ENCODE results near the gene SULT4A1.

Gene SULT4A1

GRCh38 chr22:43845981-43846380 lies 16.3 kb downstream of the SULT4A1 start:
- ChIA-PET POLR2A (no interaction called here), CTCF (interaction anchor here (1.1 kb wide), 1 partner anchor 39 kb away, joined by 3 read pairs; no protein-coding TSS in a partner anchor)
- no peak for TF ChIP-seq TARDBP (IDR thresholded peaks at IDR 0.05)
- TF ChIP-seq ZNF384 (IDR thresholded peaks at IDR 0.05): no peak
- TF ChIP-seq FOXK2 (IDR thresholded peaks at IDR 0.05): no peak
- no peak for TF ChIP-seq ELF4 (IDR thresholded peaks at IDR 0.05)
- TF ChIP-seq LEF1 (IDR thresholded peaks at IDR 0.05; ENCODE audit: borderline replicate concordance): no peak
- no peak for TF ChIP-seq NFRKB (IDR thresholded peaks at IDR 0.05)
- no peak for TF ChIP-seq FOXM1 (IDR thresholded peaks at IDR 0.05; ENCODE audit: borderline replicate concordance)
- TF ChIP-seq CTBP1 (IDR thresholded peaks at IDR 0.05; ENCODE audit: borderline replicate concordance): no peak
- no peak for TF ChIP-seq L3MBTL2 (conservative IDR thresholded peaks at IDR 0.05)
- TF ChIP-seq SP1 (IDR thresholded peaks at IDR 0.05): no peak
- TF ChIP-seq FOXA1 (IDR thresholded peaks at IDR 0.05): no peak
- TF ChIP-seq, protein P1, sequence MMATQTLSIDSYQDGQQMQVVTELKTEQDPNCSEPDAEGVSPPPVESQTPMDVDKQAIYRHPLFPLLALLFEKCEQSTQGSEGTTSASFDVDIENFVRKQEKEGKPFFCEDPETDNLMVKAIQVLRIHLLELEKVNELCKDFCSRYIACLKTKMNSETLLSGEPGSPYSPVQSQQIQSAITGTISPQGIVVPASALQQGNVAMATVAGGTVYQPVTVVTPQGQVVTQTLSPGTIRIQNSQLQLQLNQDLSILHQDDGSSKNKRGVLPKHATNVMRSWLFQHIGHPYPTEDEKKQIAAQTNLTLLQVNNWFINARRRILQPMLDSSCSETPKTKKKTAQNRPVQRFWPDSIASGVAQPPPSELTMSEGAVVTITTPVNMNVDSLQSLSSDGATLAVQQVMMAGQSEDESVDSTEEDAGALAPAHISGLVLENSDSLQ (IDR thresholded peaks at IDR 0.05): no peak
- TF ChIP-seq BHLHE40 (IDR thresholded peaks at IDR 0.05; ENCODE audit: borderline replicate concordance): no peak
- TF ChIP-seq HDGF (IDR thresholded peaks at IDR 0.05; ENCODE audit: borderline replicate concordance): no peak
- TF ChIP-seq ARNT (IDR thresholded peaks at IDR 0.05): no peak
- no peak for TF ChIP-seq SUZ12 (IDR thresholded peaks at IDR 0.05)
- no peak for DNase-seq (ENCODE audit: extremely low spot score)

- ChIA-PET POLR2A (interaction anchor here (1.0 kb wide), 1 partner anchor 7 kb away, joined by 3 read pairs; no protein-coding TSS in a partner anchor), CTCF (no interaction called here)
- TF ChIP-seq TARDBP (IDR thresholded peaks at IDR 0.05) (no peak), FOXM1 (IDR thresholded peaks at IDR 0.05; ENCODE audit: borderline replicate concordance) (no peak), HDGF (IDR thresholded peaks at IDR 0.05; ENCODE audit: borderline replicate concordance) (no peak), NFRKB (IDR thresholded peaks at IDR 0.05) (no peak), FOXA1 (IDR thresholded peaks at IDR 0.05) (no peak)
- TF ChIP-seq, protein P1 (IDR thresholded peaks at IDR 0.05): no peak
- DNase-seq (ENCODE audit: extremely low spot score): no peak
Observed at GRCh38 chr22:43844560-43845545, 17.5 kb downstream of the SULT4A1 start.

- TF ChIP-seq LEF1 (IDR thresholded peaks at IDR 0.05; ENCODE audit: borderline replicate concordance) (no peak), FOXK2 (IDR thresholded peaks at IDR 0.05) (no peak), TARDBP (IDR thresholded peaks at IDR 0.05) (no peak), FOXM1 (IDR thresholded peaks at IDR 0.05; ENCODE audit: borderline replicate concordance) (no peak), FOXA1 (IDR thresholded peaks at IDR 0.05) (no peak), L3MBTL2 (conservative IDR thresholded peaks at IDR 0.05) (no peak)
- DNase-seq (ENCODE audit: extremely low spot score): no peak
- CTCF ChIA-PET: no interaction called here
- POLR2A ChIA-PET: interaction anchor here (1.0 kb wide), 2 partner anchors 8 to 19 kb away, joined by 3 read pairs; partner anchors contain the start of gene SULT4A1
Observed at GRCh38 chr22:43843783-43844530, 18.4 kb downstream of the SULT4A1 start.

- no peak for DNase-seq (ENCODE audit: extremely low spot score)
- CTCF ChIA-PET: no interaction called here
Observed at GRCh38 chr22:43841742-43842141, 20.6 kb downstream of the SULT4A1 start.

DNA sequence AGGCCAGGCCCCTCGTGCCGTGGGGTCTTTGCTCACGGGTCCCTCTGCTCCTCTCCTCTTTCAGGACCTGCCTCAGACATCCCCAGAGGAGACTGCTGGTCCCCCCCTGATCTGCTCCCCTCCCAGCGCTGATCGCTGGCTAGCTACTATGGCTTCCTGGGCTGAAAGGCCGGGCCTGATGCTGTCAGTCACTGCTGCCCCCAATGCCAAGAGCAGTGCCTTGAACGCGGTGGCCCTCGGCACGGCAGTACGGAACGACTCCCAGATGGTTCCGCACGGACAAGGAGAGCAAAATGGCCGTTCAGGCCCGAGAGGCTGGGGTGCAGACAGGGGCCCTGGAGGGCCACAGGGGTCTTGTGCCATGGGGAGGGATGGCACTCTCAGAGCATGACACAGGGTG lies 21.5 kb downstream of the SULT4A1 start:
- CTCF ChIA-PET: no interaction called here
- no peak for TF ChIP-seq FOXK2 (IDR thresholded peaks at IDR 0.05)
- no peak for TF ChIP-seq L3MBTL2 (conservative IDR thresholded peaks at IDR 0.05)
- POLR2A ChIA-PET: no interaction called here
- DNase-seq (ENCODE audit: extremely low spot score): no peak

More at GRCh38 chr22:43841742-43842141, 20.6 kb downstream of the SULT4A1 start:
- POLR2A ChIA-PET: no interaction called here
- TF ChIP-seq, protein P1 (IDR thresholded peaks at IDR 0.05): no peak
- TF ChIP-seq ELF4 (IDR thresholded peaks at IDR 0.05) (no peak), TARDBP (IDR thresholded peaks at IDR 0.05) (no peak), ARNT (IDR thresholded peaks at IDR 0.05) (no peak), FOXK2 (IDR thresholded peaks at IDR 0.05) (no peak), HDGF (IDR thresholded peaks at IDR 0.05; ENCODE audit: borderline replicate concordance) (no peak), FOXA1 (IDR thresholded peaks at IDR 0.05) (no peak), SP1 (IDR thresholded peaks at IDR 0.05) (no peak), NFRKB (IDR thresholded peaks at IDR 0.05) (no peak), ZNF384 (IDR thresholded peaks at IDR 0.05) (no peak), LEF1 (IDR thresholded peaks at IDR 0.05; ENCODE audit: borderline replicate concordance) (no peak), L3MBTL2 (conservative IDR thresholded peaks at IDR 0.05) (no peak), CTBP1 (IDR thresholded peaks at IDR 0.05; ENCODE audit: borderline replicate concordance) (no peak), FOXM1 (IDR thresholded peaks at IDR 0.05; ENCODE audit: borderline replicate concordance) (no peak), SUZ12 (IDR thresholded peaks at IDR 0.05) (no peak)

- no peak for DNase-seq (ENCODE audit: extremely low spot score)
- no peak for TF ChIP-seq ZNF384 (IDR thresholded peaks at IDR 0.05)
- no peak for TF ChIP-seq HDGF (IDR thresholded peaks at IDR 0.05; ENCODE audit: borderline replicate concordance)
- TF ChIP-seq LEF1 (IDR thresholded peaks at IDR 0.05; ENCODE audit: borderline replicate concordance): no peak
- TF ChIP-seq, protein P1 (IDR thresholded peaks at IDR 0.05): no peak
- TF ChIP-seq SUZ12 (IDR thresholded peaks at IDR 0.05): no peak
- TF ChIP-seq BHLHE40 (IDR thresholded peaks at IDR 0.05; ENCODE audit: borderline replicate concordance): no peak
- TF ChIP-seq NFRKB (IDR thresholded peaks at IDR 0.05): no peak
- no peak for TF ChIP-seq FOXK2 (IDR thresholded peaks at IDR 0.05)
- TF ChIP-seq CTBP1 (IDR thresholded peaks at IDR 0.05; ENCODE audit: borderline replicate concordance): no peak
- TF ChIP-seq SP1 (IDR thresholded peaks at IDR 0.05): no peak
- TF ChIP-seq ARNT (IDR thresholded peaks at IDR 0.05): no peak
- TF ChIP-seq TARDBP (IDR thresholded peaks at IDR 0.05): no peak
- no peak for TF ChIP-seq L3MBTL2 (conservative IDR thresholded peaks at IDR 0.05)
- no peak for TF ChIP-seq FOXA1 (IDR thresholded peaks at IDR 0.05)
- TF ChIP-seq ELF4 (IDR thresholded peaks at IDR 0.05): no peak
- TF ChIP-seq FOXM1 (IDR thresholded peaks at IDR 0.05; ENCODE audit: borderline replicate concordance): no peak
- CTCF ChIA-PET: no interaction called here
- POLR2A ChIA-PET: no interaction called here
Observed at GRCh38 chr22:43840431-43840830, 21.9 kb downstream of the SULT4A1 start.

Data from HEK293T (cell line).